ENCODE measurements around the gene DHX35.
"Not testable (repeated sequence)": the region's sequence is repeated elsewhere in the genome, so short reads cannot be mapped to it uniquely, and the experiment has no call there.

DHX35 gene

GRCh38 chr20:38979434-38979833, 17.3 kb downstream of the DHX35 start:
- DNase-seq (ENCODE audit: low spot score): no peak

GRCh38 chr20:38979842-38980241, 17.7 kb downstream of the DHX35 start:
- DNase-seq (ENCODE audit: low spot score): no peak

- DNase-seq (ENCODE audit: low spot score): no peak
These were observed 20.1 kb downstream of the DHX35 start for GRCh38 chr20:38982291-38982690.

- no peak for DNase-seq (ENCODE audit: low spot score)
These were observed 22.9 kb downstream of the DHX35 start for GRCh38 chr20:38985060-38985459.

GRCh38 chr20:38985603-38986170, 23.5 kb downstream of the DHX35 start:
- DNase-seq (ENCODE audit: low spot score): peak; percentile 63

- no peak for DNase-seq (ENCODE audit: low spot score)
These were observed 24.5 kb downstream of the DHX35 start for GRCh38 chr20:38986663-38987062.

DNA sequence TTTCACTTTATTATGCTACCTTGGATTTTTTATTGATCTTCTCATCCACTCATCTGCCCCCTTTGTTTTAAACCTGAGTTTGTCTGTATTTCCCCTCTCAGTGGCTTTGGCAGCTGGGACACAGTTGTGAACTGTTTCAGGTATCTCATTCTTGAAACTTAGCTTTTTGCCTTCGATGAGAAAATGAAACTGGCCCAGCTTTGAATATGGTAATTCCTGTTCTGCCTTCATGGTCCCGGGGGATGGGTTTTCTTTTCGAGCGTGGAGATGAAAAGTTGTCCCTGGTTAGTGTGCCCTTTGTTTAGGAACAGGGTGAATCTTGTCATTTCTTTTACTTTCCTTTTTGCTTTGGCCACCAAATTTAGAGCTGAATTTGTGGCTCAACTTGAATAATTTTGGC, 25.6 kb downstream of the DHX35 start:
- DNase-seq (ENCODE audit: low spot score): no peak

- no peak for DNase-seq (ENCODE audit: low spot score)
These were observed 28.6 kb downstream of the DHX35 start for GRCh38 chr20:38990728-38991127.

DNA sequence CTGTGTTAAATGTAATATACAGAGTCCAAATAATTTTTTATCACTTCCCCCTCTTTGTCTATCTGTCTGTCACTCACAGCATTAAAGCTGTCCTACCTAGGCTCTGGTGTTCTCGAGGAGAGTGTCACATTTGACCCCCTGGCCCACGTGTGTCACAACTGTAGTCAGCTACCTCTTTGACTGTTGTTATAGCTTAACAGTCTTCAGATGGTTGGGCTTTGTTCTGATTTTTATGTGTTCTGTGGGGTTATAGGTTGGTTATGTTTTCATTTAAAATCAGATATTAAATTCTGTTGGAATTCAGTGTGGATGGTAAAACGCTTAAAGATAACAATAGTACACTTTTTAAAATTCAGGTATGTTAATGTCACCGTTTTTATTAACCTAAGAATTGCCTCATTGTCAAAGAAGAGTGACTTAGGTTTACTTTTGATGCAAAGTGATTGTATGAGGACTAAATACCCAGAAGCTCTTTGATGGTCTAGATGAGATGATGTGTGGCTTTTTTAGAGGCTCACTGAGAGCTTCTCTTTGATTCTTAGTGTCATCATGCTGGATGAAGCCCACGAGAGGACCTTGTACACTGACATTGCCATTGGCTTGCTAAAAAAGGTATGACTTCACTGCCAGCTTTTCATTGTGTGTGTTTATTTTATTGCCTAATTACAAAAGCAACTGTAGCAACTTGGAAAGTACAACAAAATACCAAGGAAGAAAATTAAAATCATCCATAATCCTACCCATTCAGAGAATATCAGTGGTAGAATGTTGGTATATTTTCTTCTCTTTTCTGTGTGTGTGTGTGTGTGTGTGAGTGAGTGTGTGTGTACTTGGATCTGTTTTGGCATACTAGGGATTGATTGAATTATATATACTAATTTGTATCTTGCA, 29.9 kb downstream of the DHX35 start:
- no peak for DNase-seq (ENCODE audit: low spot score)

DNA sequence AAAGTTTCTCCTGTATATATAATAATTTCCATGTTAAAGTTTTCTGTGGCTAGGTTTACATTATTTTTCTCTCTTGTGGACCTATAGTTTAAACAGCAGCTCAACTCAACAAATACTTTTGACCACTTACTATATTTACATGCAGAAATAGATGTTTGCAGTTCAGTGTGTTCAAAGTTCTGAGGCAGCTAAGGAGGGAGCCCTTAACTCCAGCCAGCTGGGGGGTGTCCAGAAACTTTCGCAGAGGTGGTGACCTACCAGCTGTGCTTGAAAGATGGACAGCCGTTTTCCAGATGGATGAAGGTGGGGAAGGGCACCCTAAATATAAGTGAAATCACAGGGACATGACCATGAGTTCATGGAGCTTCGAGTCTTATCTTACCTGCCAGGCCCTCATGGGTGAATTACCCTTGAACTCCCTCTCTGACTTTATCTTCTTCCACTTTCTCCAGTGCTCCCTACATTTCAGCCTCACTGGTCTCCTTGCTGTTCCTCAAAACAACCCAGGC, 33.4 kb downstream of the DHX35 start:
- DNase-seq (ENCODE audit: low spot score): no peak

- not testable (repeated sequence) for DNase-seq (ENCODE audit: low spot score)
These were observed 34.7 kb downstream of the DHX35 start for GRCh38 chr20:38996866-38997265.

DNA sequence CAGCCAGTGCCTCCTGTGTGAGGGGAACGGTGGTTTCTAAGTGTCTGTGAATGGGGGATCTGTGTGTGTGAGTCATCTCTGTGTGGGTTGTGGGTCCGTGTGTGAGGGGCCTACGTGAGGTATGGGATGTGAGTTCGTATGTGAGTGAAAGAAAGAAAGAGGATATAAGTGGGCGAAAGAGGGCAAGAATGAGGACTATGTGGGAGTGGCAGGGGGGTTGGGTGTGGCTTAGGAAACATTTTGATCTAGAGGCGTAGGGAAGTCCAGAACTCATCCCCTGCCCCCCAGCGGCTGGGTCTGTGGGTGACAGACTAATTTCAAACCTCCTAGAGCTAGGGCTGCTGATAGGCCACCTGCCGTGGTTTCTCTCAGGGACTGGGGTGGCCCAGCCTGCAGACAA, 35.5 kb downstream of the DHX35 start:
- no peak for DNase-seq (ENCODE audit: low spot score)

GRCh38 chr20:38999217-38999616, 37.1 kb downstream of the DHX35 start:
- DNase-seq (ENCODE audit: low spot score): no peak

GRCh38 chr20:38999965-39000910, 38.1 kb downstream of the DHX35 start:
- DNase-seq (ENCODE audit: low spot score): no peak

GRCh38 chr20:39004508-39004907, 42.4 kb downstream of the DHX35 start:
- no peak for DNase-seq (ENCODE audit: low spot score)

DNA sequence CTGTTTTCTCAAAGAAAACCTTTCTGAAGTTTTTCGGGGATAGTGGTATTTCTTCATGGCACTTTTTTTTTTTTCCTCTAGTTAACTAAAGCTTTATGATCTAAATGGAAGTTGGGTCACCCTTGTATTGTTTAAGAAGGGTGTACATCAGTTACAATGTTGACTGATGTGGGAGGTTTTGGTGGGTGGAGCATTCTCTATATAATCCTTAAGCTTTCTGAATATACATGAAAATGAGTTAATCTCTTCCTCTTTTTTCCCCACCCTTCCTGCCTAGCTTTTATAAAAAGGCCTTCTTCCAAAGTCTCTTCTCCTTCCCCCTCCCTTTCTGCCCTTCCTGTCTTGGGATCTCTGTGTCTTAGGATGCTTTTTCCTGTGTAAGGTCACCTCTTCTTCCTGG, 47.2 kb downstream of the DHX35 start:
- DNase-seq (ENCODE audit: low spot score): no peak

GRCh38 chr20:39010496-39010895, 48.4 kb downstream of the DHX35 start:
- no peak for DNase-seq (ENCODE audit: low spot score)

GRCh38 chr20:39013662-39014109, 51.5 kb downstream of the DHX35 start:
- DNase-seq (ENCODE audit: low spot score): no peak

DNA sequence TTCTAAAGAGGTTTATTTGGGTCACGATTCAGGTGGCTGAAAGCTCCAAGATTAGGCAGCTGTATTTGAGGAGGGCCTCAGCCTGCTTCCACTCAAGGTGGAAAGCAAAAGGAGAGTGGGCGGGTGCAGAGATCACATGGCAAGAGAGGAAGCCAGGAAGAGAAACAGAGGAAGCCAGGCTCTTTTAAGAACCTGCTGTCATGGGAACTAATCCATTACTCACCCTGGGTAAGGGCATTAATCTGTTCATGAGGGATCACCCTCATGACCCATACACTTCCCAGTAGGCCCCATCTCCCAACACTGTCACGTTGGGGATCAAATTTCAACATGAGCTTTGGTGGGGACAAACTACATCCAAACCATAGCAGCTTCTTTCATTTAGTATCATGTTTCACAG, 53.9 kb downstream of the DHX35 start:
- DNase-seq (ENCODE audit: low spot score): no peak

- DNase-seq (ENCODE audit: low spot score): no peak
These were observed 54.4 kb downstream of the DHX35 start for GRCh38 chr20:39016506-39016905.

DNA sequence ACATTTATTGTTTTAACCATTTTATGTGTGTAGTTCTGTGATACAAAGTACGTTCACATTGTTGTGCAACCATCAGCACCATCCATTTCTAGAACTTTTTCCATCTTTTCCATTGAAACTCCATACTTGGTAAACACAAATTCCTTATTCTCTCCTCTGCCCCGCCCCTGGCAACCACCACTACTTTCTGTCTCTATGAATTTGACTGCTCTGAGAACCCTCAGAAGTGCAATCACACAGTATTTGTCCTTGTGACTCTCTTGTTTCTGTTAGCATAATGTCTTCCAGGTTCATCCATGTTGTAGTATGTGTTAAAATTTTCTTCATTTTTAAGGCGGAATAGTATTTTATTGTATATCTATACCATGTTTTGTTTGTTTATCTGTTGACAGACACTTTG, 56.9 kb downstream of the DHX35 start:
- no peak for DNase-seq (ENCODE audit: low spot score)

- DNase-seq (ENCODE audit: low spot score): no peak
These were observed 57.7 kb downstream of the DHX35 start for GRCh38 chr20:39019805-39020325.
